ENCODE measurements around the gene FOXE1. TPM values are rescaled to one million over a fixed set of nuclear protein-coding genes. Genes with fewer than 3 reads are reported as not detected.

FOXE1 gene
- total RNA-seq, 1 experiment from 2014 or later, result not detected

GRCh38 chr9:97864396-97864795 is 11.4 kb downstream of the FOXE1 start:
- no peak overlapping the region for H3K9ac ChIP-seq (ENCODE audit: low read length)
- no peaks in the 10 kb centered on the region for H3K79me2 ChIP-seq (ENCODE audit: low read length)
- peaks cover 12% of the 10 kb centered on the region for H3K9me3 ChIP-seq (ENCODE audit: low read length)
- no peak for DNase-seq
- H2AFZ ChIP-seq (ENCODE audit: low read length), result no peak overlapping the region
- no peak overlapping the region for H3K4me3 ChIP-seq (ENCODE audit: low read length)
- H3K27ac ChIP-seq (ENCODE audit: low read length), result no peak overlapping the region
- no peak overlapping the region for H3K4me2 ChIP-seq (ENCODE audit: low read depth, low read length, poor library complexity, severe bottlenecking)
- no peaks in the 10 kb centered on the region for H3K9me2 ChIP-seq (replicated peaks; ENCODE audit: insufficient read depth, low read length)
- H3K4me1 ChIP-seq (ENCODE audit: low read length), result peaks cover 7% of the 10 kb centered on the region
- H3K36me3 ChIP-seq (ENCODE audit: insufficient read depth, low read length), result no peaks in the 10 kb centered on the region
- no peaks in the 10 kb centered on the region for H3K27me3 ChIP-seq (ENCODE audit: low read length)
- no peaks in the 10 kb centered on the region for H4K20me1 ChIP-seq (ENCODE audit: insufficient read depth, low read depth, low read length)

DNA sequence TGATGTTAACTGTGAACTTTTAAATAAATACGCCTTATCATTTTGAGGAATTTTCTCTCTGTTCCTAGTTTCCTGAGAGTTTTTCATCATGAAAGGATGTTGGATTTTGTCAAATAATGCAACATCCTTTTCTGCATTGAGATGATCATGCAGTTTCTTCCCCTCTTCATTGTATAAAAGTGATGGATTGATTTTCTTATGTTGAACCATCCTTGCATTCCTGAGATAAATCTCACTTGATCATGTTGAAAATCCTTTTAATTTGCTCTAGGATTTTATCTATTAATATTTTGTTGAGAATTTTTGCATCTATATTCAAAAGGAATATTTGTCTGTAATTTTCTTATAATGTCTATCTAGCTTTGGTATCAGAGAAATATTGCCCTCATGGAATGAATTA is 13.3 kb downstream of the FOXE1 start:
- Histone ChIP-seq H3K4me3 (ENCODE audit: low read length) (no peak overlapping the region), H3K9ac (ENCODE audit: low read length) (no peak overlapping the region), H3K27me3 (ENCODE audit: low read length) (0 out of 2 replicates have a peak, but pooled peaks cover 2% of the 10 kb centered on the region), H3K4me2 (ENCODE audit: low read depth, low read length, poor library complexity, severe bottlenecking) (no peak overlapping the region), H3K9me2 (replicated peaks; ENCODE audit: insufficient read depth, low read length) (no peaks in the 10 kb centered on the region), H3K9me3 (ENCODE audit: low read length) (peaks cover 12% of the 10 kb centered on the region), H2AFZ (ENCODE audit: low read length) (no peak overlapping the region), H3K79me2 (ENCODE audit: low read length) (no peaks in the 10 kb centered on the region), H3K27ac (ENCODE audit: low read length) (no peak overlapping the region), H3K4me1 (ENCODE audit: low read length) (peaks cover 7% of the 10 kb centered on the region), H4K20me1 (ENCODE audit: insufficient read depth, low read depth, low read length) (no peaks in the 10 kb centered on the region), H3K36me3 (ENCODE audit: insufficient read depth, low read length) (no peaks in the 10 kb centered on the region)
- no peak for DNase-seq

DNA sequence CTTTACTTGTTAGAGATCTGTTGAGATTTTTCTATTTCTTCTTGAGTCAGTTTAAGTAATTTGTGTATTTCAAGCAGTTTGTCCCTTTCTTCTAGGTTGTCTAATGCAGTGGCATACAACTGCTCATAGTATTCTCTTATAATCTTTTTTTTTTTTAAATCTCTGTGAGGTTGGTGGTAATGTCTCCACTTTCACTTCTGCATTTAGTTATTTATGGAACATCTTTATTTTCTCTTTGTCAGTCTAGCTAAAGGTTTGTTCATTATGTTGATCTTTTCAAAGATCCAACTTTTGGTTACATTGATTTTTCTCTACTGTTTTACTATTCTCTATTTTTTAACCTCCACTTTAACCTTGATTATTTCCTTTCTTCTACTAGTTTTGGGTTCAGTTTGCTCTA is 13.8 kb downstream of the FOXE1 start:
- Histone ChIP-seq H3K27me3 (ENCODE audit: low read length) (0 out of 2 replicates have a peak, but pooled peaks cover 2% of the 10 kb centered on the region), H3K4me1 (ENCODE audit: low read length) (peaks cover 7% of the 10 kb centered on the region), H4K20me1 (ENCODE audit: insufficient read depth, low read depth, low read length) (no peaks in the 10 kb centered on the region), H3K9me2 (replicated peaks; ENCODE audit: insufficient read depth, low read length) (no peaks in the 10 kb centered on the region), H3K4me2 (ENCODE audit: low read depth, low read length, poor library complexity, severe bottlenecking) (peak overlapping the region; percentile 27), H3K9me3 (ENCODE audit: low read length) (peaks cover 12% of the 10 kb centered on the region), H3K4me3 (ENCODE audit: low read length) (no peak overlapping the region), H3K79me2 (ENCODE audit: low read length) (no peaks in the 10 kb centered on the region), H3K27ac (ENCODE audit: low read length) (no peak overlapping the region), H3K9ac (ENCODE audit: low read length) (no peak overlapping the region), H2AFZ (ENCODE audit: low read length) (no peak overlapping the region), H3K36me3 (ENCODE audit: insufficient read depth, low read length) (no peaks in the 10 kb centered on the region)
- DNase-seq, result peak; percentile 64

DNA sequence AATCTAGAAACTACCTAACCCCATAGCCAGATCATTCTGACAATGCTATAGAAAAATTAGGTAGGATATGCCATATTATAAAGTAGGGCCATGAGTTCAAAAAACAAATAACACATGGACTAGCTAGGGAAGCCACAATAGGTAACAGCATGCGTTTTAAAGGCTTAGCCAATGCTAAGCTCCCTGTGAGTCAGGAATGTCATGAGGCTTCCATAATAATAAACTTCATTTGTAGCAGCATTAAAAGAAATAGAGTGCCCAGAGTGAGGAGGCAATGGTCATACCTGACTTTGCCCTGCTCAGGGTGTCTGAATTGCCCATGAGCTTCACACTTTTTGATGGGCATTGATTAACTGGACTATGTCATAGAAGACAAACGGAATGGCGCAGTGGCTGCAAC is 15.8 kb downstream of the FOXE1 start:
- DNase-seq, result no peak
- Histone ChIP-seq H3K9me2 (replicated peaks; ENCODE audit: insufficient read depth, low read length) (no peaks in the 10 kb centered on the region), H3K27me3 (ENCODE audit: low read length) (0 out of 2 replicates have a peak, but pooled peaks cover 2% of the 10 kb centered on the region), H4K20me1 (ENCODE audit: insufficient read depth, low read depth, low read length) (no peaks in the 10 kb centered on the region), H3K4me3 (ENCODE audit: low read length) (no peak overlapping the region), H3K4me2 (ENCODE audit: low read depth, low read length, poor library complexity, severe bottlenecking) (no peak overlapping the region), H3K4me1 (ENCODE audit: low read length) (peaks cover 11% of the 10 kb centered on the region), H3K36me3 (ENCODE audit: insufficient read depth, low read length) (no peaks in the 10 kb centered on the region), H3K9ac (ENCODE audit: low read length) (no peak overlapping the region), H3K9me3 (ENCODE audit: low read length) (peaks cover 12% of the 10 kb centered on the region), H3K27ac (ENCODE audit: low read length) (no peak overlapping the region), H3K79me2 (ENCODE audit: low read length) (no peaks in the 10 kb centered on the region), H2AFZ (ENCODE audit: low read length) (no peak overlapping the region)

DNA sequence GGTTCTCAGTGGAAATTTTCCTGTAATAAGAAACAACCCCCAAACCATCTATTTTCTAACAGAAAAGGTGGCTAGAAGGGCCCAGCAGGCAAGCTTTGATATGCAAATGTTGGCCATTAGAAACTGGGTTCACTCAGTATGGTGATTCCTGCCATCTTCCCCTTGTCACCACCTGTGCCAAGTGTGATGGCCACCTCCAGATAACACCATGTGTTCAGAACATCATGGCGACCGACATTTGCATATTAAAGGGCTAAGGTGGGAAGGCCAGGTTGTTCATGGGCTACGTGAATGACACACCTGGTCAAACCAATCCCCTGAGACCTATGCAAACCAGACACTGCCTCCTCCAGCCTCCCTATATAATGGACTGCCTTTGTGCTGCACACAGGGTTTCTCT is 20.4 kb downstream of the FOXE1 start:
- no peak for DNase-seq
- H3K4me1 ChIP-seq (ENCODE audit: low read length), result peaks cover 4% of the 10 kb centered on the region; the same call in 1 of the 2 replicates
- 0 out of 2 replicates have a peak, but pooled peaks cover 2% of the 10 kb centered on the region for H3K27me3 ChIP-seq (ENCODE audit: low read length)
- no peak overlapping the region for H3K4me3 ChIP-seq (ENCODE audit: low read length)
- no peak overlapping the region for H3K4me2 ChIP-seq (ENCODE audit: low read depth, low read length, poor library complexity, severe bottlenecking)
- no peaks in the 10 kb centered on the region for H3K79me2 ChIP-seq (ENCODE audit: low read length)
- no peaks in the 10 kb centered on the region for H3K36me3 ChIP-seq (ENCODE audit: insufficient read depth, low read length)
- no peaks in the 10 kb centered on the region for H3K9me3 ChIP-seq (ENCODE audit: low read length)
- no peak overlapping the region for H3K9ac ChIP-seq (ENCODE audit: low read length)
- H2AFZ ChIP-seq (ENCODE audit: low read length), result no peak overlapping the region
- no peaks in the 10 kb centered on the region for H4K20me1 ChIP-seq (ENCODE audit: insufficient read depth, low read depth, low read length)
- no peak overlapping the region for H3K27ac ChIP-seq (ENCODE audit: low read length)
- H3K9me2 ChIP-seq (replicated peaks; ENCODE audit: insufficient read depth, low read length), result no peaks in the 10 kb centered on the region

DNA sequence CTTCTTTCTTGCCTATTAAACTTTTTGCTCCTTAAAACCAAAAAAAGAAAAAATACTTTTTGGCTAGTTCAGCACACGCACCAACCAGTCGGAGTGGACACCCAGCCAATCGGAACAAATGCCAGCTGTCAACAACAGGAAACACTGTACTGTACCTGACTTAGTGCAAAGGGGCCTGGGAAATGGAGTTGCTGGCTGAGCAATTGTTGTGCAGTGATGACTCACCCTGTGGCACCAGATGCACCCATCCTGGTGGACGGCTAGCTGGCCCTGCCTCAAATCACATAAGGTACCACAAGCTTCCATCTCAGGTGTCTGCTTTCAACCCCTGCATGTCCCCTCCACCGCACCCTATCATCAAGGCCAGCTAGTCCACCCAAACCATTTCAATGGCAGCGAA is 20.9 kb downstream of the FOXE1 start:
- H3K79me2 ChIP-seq (ENCODE audit: low read length), result no peaks in the 10 kb centered on the region
- H3K9me3 ChIP-seq (ENCODE audit: low read length), result no peaks in the 10 kb centered on the region
- no peaks in the 10 kb centered on the region for H4K20me1 ChIP-seq (ENCODE audit: insufficient read depth, low read depth, low read length)
- no peak overlapping the region for H3K9ac ChIP-seq (ENCODE audit: low read length)
- H3K9me2 ChIP-seq (replicated peaks; ENCODE audit: insufficient read depth, low read length), result no peaks in the 10 kb centered on the region
- 0 out of 2 replicates have a peak, but pooled peaks cover 2% of the 10 kb centered on the region for H3K27me3 ChIP-seq (ENCODE audit: low read length)
- H3K4me3 ChIP-seq (ENCODE audit: low read length), result no peak overlapping the region
- H3K27ac ChIP-seq (ENCODE audit: low read length), result no peak overlapping the region
- no peak overlapping the region for H2AFZ ChIP-seq (ENCODE audit: low read length)
- no peaks in the 10 kb centered on the region for H3K36me3 ChIP-seq (ENCODE audit: insufficient read depth, low read length)
- H3K4me1 ChIP-seq (ENCODE audit: low read length), result peaks cover 4% of the 10 kb centered on the region; the same call in 1 of the 2 replicates
- H3K4me2 ChIP-seq (ENCODE audit: low read depth, low read length, poor library complexity, severe bottlenecking), result no peak overlapping the region
- no peak for DNase-seq

DNA sequence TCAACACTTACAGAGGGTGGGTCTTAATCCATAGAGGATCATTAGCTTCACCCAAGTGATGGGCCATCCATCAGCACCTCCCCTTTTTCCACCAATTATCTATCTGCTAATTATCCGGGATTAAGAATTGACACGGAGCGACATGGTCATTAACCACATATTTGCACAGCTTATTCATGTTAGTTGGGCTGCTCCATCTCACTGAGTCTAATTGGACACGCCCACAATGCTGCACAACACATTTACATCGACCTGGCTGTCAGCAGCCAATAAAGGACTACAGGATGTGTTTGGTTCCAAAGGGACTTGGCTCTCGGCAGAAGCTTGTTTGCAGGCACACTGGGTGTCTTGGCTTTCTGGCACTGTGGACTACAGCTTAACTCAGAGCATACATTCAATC is 21.6 kb downstream of the FOXE1 start:
- Histone ChIP-seq H3K9me3 (ENCODE audit: low read length) (no peaks in the 10 kb centered on the region), H3K27me3 (ENCODE audit: low read length) (0 out of 2 replicates have a peak, but pooled peaks cover 2% of the 10 kb centered on the region), H2AFZ (ENCODE audit: low read length) (no peak overlapping the region), H3K4me2 (ENCODE audit: low read depth, low read length, poor library complexity, severe bottlenecking) (no peak overlapping the region), H3K9me2 (replicated peaks; ENCODE audit: insufficient read depth, low read length) (no peaks in the 10 kb centered on the region), H4K20me1 (ENCODE audit: insufficient read depth, low read depth, low read length) (no peaks in the 10 kb centered on the region), H3K9ac (ENCODE audit: low read length) (no peak overlapping the region), H3K4me3 (ENCODE audit: low read length) (no peak overlapping the region), H3K79me2 (ENCODE audit: low read length) (no peaks in the 10 kb centered on the region), H3K4me1 (ENCODE audit: low read length) (peaks cover 4% of the 10 kb centered on the region; the same call in 1 of the 2 replicates), H3K27ac (ENCODE audit: low read length) (no peak overlapping the region), H3K36me3 (ENCODE audit: insufficient read depth, low read length) (no peaks in the 10 kb centered on the region)
- DNase-seq, result no peak

GRCh38 chr9:97875111-97875510 is 22.1 kb downstream of the FOXE1 start:
- Histone ChIP-seq H3K79me2 (ENCODE audit: low read length) (no peaks in the 10 kb centered on the region), H3K9me3 (ENCODE audit: low read length) (no peaks in the 10 kb centered on the region), H3K36me3 (ENCODE audit: insufficient read depth, low read length) (no peaks in the 10 kb centered on the region), H3K9me2 (replicated peaks; ENCODE audit: insufficient read depth, low read length) (no peaks in the 10 kb centered on the region), H3K4me3 (ENCODE audit: low read length) (no peak overlapping the region), H3K4me1 (ENCODE audit: low read length) (peaks cover 4% of the 10 kb centered on the region; the same call in 1 of the 2 replicates), H4K20me1 (ENCODE audit: insufficient read depth, low read depth, low read length) (no peaks in the 10 kb centered on the region), H2AFZ (ENCODE audit: low read length) (no peak overlapping the region), H3K27me3 (ENCODE audit: low read length) (0 out of 2 replicates have a peak, but pooled peaks cover 2% of the 10 kb centered on the region), H3K9ac (ENCODE audit: low read length) (no peak overlapping the region), H3K4me2 (ENCODE audit: low read depth, low read length, poor library complexity, severe bottlenecking) (no peak overlapping the region), H3K27ac (ENCODE audit: low read length) (no peak overlapping the region)
- DNase-seq, result no peak

All from Karpas-422 (cell line).